HG03196 (cell line): ENCODE results near the gene TMEM185A.
"Not testable (repeated sequence)": the region's sequence is repeated elsewhere in the genome, so short reads cannot be mapped to it uniquely, and the experiment has no call there.

Experiments
- ATAC-seq: cut with Tn5 transposase; IDR thresholded peaks from one replicate; pipeline ENCODE4 v1.9.1; 2021; ENCODE audit not compliant: unreplicated experiment

The TMEM185A gene

GRCh38 chrX:149563359-149563758 lies 68.2 kb downstream of the TMEM185A start:
- no peak for ATAC-seq

- ATAC-seq = not testable (repeated sequence)
These were observed 76.3 kb downstream of the TMEM185A start for GRCh38 chrX:149555251-149555650.

- ATAC-seq = not testable (repeated sequence)
These were observed 79.7 kb downstream of the TMEM185A start for GRCh38 chrX:149551939-149552248.

- ATAC-seq = not testable (repeated sequence)
These were observed 80.2 kb downstream of the TMEM185A start for GRCh38 chrX:149551245-149551938.

- ATAC-seq = not testable (repeated sequence)
These were observed 81.1 kb downstream of the TMEM185A start for GRCh38 chrX:149550454-149550853.

- not testable (repeated sequence) for ATAC-seq
These were observed 81.9 kb downstream of the TMEM185A start, which contains the start of gene HSFX3 for GRCh38 chrX:149549701-149550100. Gene HSFX3, minus strand, starts transcription at chrX:149549924. Its CDS starts 72 bp downstream, at chrX:149549852.

- not testable (repeated sequence) for ATAC-seq
These were observed 83.8 kb downstream of the TMEM185A start for GRCh38 chrX:149547782-149548181.

- not testable (repeated sequence) for ATAC-seq
These were observed 84.6 kb downstream of the TMEM185A start for GRCh38 chrX:149546962-149547361.
